ENCODE data around the gene NOMO2.
"Not testable (repeated sequence)": the region's sequence is repeated elsewhere in the genome, so short reads cannot be mapped to it uniquely, and the experiment has no call there.

DNA sequence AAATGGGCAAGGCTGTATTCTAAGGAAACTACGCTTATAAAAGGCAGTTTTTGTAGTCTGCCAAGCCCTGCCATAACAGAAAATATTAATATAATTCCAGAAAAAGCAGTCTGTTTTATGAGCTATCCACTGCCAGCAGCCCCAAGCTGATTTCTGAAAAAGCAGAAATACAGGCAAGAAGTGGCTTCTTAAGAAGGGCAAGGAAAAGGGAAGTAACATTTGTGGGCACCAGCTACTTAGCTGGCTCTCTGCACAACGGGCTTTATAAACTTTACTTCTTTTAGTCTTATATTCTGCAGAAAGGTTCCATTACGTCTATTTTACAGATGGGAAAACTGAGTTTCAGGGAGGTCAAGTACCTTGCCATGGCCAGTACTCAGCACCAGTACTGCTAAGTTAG is 31.6 kb downstream of the NOMO2 start:
- not testable (repeated sequence) for TF ChIP-seq POLR2A (IDR thresholded peaks at IDR 0.05)
- TF ChIP-seq, protein P1, sequence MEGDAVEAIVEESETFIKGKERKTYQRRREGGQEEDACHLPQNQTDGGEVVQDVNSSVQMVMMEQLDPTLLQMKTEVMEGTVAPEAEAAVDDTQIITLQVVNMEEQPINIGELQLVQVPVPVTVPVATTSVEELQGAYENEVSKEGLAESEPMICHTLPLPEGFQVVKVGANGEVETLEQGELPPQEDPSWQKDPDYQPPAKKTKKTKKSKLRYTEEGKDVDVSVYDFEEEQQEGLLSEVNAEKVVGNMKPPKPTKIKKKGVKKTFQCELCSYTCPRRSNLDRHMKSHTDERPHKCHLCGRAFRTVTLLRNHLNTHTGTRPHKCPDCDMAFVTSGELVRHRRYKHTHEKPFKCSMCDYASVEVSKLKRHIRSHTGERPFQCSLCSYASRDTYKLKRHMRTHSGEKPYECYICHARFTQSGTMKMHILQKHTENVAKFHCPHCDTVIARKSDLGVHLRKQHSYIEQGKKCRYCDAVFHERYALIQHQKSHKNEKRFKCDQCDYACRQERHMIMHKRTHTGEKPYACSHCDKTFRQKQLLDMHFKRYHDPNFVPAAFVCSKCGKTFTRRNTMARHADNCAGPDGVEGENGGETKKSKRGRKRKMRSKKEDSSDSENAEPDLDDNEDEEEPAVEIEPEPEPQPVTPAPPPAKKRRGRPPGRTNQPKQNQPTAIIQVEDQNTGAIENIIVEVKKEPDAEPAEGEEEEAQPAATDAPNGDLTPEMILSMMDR (IDR thresholded peaks at IDR 0.05 in 8 of 11, conservative IDR thresholded peaks at IDR 0.05 in 3 of 11), result not testable (repeated sequence)
